SK-N-SH (cell line): ENCODE data around the gene EFNA3. TPM values are rescaled to one million over a fixed set of nuclear protein-coding genes. Genes with fewer than 3 reads are reported as not detected.
"Not testable (repeated sequence)": the region's sequence is repeated elsewhere in the genome, so short reads cannot be mapped to it uniquely, and the experiment has no call there.

Experiments used
- CTCF ChIA-PET: fragments of 300-600, 350-600 bp; formaldehyde crosslinking; extraction: SDS; loops from one replicate; lab custom pipeline; 2021; lab: Yijun Ruan, JAX
- POLR2A ChIA-PET: fragments of 350-600 bp; sonication (Branson Sonifier 250); formaldehyde crosslinking; extraction: SDS; loops from one replicate; lab custom pipeline; 2020; ENCODE audit warnings: antibody characterized with exemption, inconsistent platforms; lab: Yijun Ruan, JAX
- DNase-seq: peaks from one replicate; pipeline ENCODE4 v3.0.0; 2012
- H2AFZ ChIP-seq: fragments of 200-600 bp; sonication (generic); 2 replicates; pipeline ENCODE4 v1.8.1; 2016; ENCODE audit warnings: antibody characterized with exemption, mild to moderate bottlenecking, low read depth
- H3F3A ChIP-seq: fragments of 200-600 bp; sonication (generic); replicated peaks from 2 replicates; pipeline ENCODE3; 2016; ENCODE audit warnings: antibody characterized with exemption, mild to moderate bottlenecking; ENCODE audit not compliant: insufficient read depth
- H3K27ac ChIP-seq, 2 experiments: fragments of 200-500 bp in 1 of 2; fragments of 200-600 bp in 1 of 2; sonication (Bioruptor generic) in 1 of 2; sonication (generic), shearing (Covaris generic) in 1 of 2; 2 replicates each; pipeline versions ENCODE4 v1.5.1 to v1.6.1; 2014 to 2016; ENCODE audit warnings: low read depth in 2 of 2, inconsistent platforms in 1 of 2, low read length in 1 of 2, mild to moderate bottlenecking in 1 of 2, mixed read lengths in 1 of 2
- H3K27me3 ChIP-seq: fragments of 200-600 bp; sonication (generic), shearing (Covaris generic); 2 replicates; pipeline ENCODE4 v1.6.1; 2016; ENCODE audit warnings: mixed run types; ENCODE audit not compliant: insufficient read depth
- H3K36me3 ChIP-seq, 2 experiments: fragments of 200-500 bp in 1 of 2; fragments of 200-600 bp in 1 of 2; sonication (Bioruptor generic) in 1 of 2; sonication (generic) in 1 of 2; replicated peaks in 1 of 2; 2 replicates each; pipeline versions ENCODE3 to v1.5.1; 2014 to 2016; ENCODE audit warnings: low read length in 1 of 2, mild to moderate bottlenecking in 1 of 2; ENCODE audit not compliant: insufficient read depth in 2 of 2, control insufficient read depth in 1 of 2
- H3K4me1 ChIP-seq, 2 experiments: fragments of 200-500 bp in 1 of 2; fragments of 200-600 bp in 1 of 2; sonication (Bioruptor generic) in 1 of 2; sonication (generic), shearing (Covaris generic) in 1 of 2; 2 replicates each; pipeline versions ENCODE4 v1.5.1 to v1.6.1; 2014 to 2016; ENCODE audit warnings: low read depth in 1 of 2, low read length in 1 of 2, mixed run types in 1 of 2; ENCODE audit not compliant: insufficient read depth in 2 of 2, control insufficient read depth in 1 of 2
- H3K4me2 ChIP-seq: fragments of 200-600 bp; sonication (generic), shearing (Covaris generic); 2 replicates; pipeline ENCODE4 v1.6.1; 2017; ENCODE audit warnings: mixed run types
- H3K4me3 ChIP-seq, 2 experiments: fragments of 200-500 bp in 1 of 2; fragments of 200-600 bp in 1 of 2; sonication (Bioruptor generic) in 1 of 2; sonication (generic), shearing (Covaris generic) in 1 of 2; 2 replicates each; pipeline versions ENCODE4 v1.5.1 to v1.8.1; 2014 to 2016; ENCODE audit warnings: low read depth in 2 of 2, inconsistent platforms in 1 of 2, low read length in 1 of 2, mild to moderate bottlenecking in 1 of 2, mixed read lengths in 1 of 2, moderate library complexity in 1 of 2
- H3K79me2 ChIP-seq: fragments of 200-600 bp; sonication (generic); 2 replicates; pipeline ENCODE4 v1.8.1; 2017; ENCODE audit warnings: mild to moderate bottlenecking; ENCODE audit not compliant: insufficient read depth
- H3K9ac ChIP-seq: fragments of 200-600 bp; sonication (generic); 2 replicates; pipeline ENCODE4 v1.6.1; 2017; ENCODE audit warnings: mixed run types
- H3K9me2 ChIP-seq: fragments of 200-600 bp; sonication (generic); 2 replicates; pipeline ENCODE4 v1.6.1; 2017; ENCODE audit warnings: mixed run types
- H3K9me3 ChIP-seq: fragments of 200-600 bp; sonication (generic); 2 replicates; pipeline ENCODE4 v1.6.1; 2017; ENCODE audit warnings: mixed run types, mild to moderate bottlenecking, moderate library complexity
- H4K20me1 ChIP-seq: fragments of 200-600 bp; sonication (generic); 2 replicates; pipeline ENCODE4 v1.6.1; 2017; ENCODE audit warnings: mild to moderate bottlenecking, mixed run types; ENCODE audit not compliant: insufficient read depth
- ELF1 ChIP-seq: IDR thresholded peaks from 2 replicates; pipeline ENCODE4 v1.4.0; 2012
- FOXM1 ChIP-seq: IDR thresholded peaks from 2 replicates; pipeline ENCODE4 v1.4.0; 2012; ENCODE audit warnings: low read depth, mild to moderate bottlenecking
- GABPA ChIP-seq: IDR thresholded peaks from 2 replicates; pipeline ENCODE4 v1.4.0; 2012; ENCODE audit warnings: low read depth, mild to moderate bottlenecking
- GATA2 ChIP-seq: sonication (generic); formaldehyde crosslinking; IDR thresholded peaks from 2 replicates; pipeline ENCODE4 v1.5.0; 2020; ENCODE audit warnings: mild to moderate bottlenecking, missing genetic modification reagents
- MAX ChIP-seq: IDR thresholded peaks from 2 replicates; pipeline ENCODE4 v1.4.0; 2012; ENCODE audit warnings: low read depth
- MEF2A ChIP-seq: IDR thresholded peaks from 2 replicates; pipeline ENCODE4 v1.4.0; 2012; ENCODE audit warnings: low read depth, borderline replicate concordance
- NFIC ChIP-seq: IDR thresholded peaks from 2 replicates; pipeline ENCODE4 v1.4.0; 2012; ENCODE audit warnings: borderline replicate concordance
- NRF1 ChIP-seq: IDR thresholded peaks from 2 replicates; pipeline ENCODE4 v1.6.1; 2012; ENCODE audit warnings: low read depth, mild to moderate bottlenecking, low read length
- RAD21 ChIP-seq: IDR thresholded peaks from 2 replicates; pipeline ENCODE4 v1.6.1; 2012; ENCODE audit warnings: mild to moderate bottlenecking, low read length
- RFX5 ChIP-seq: IDR thresholded peaks from 2 replicates; pipeline ENCODE4 v1.6.1; 2012; ENCODE audit warnings: mild to moderate bottlenecking, improper control_type of control experiment, low read length
- RXRA ChIP-seq: IDR thresholded peaks from 2 replicates; pipeline ENCODE4 v1.4.0; 2012; ENCODE audit warnings: low read depth, mild to moderate bottlenecking, borderline replicate concordance
- SMC3 ChIP-seq: IDR thresholded peaks from 2 replicates; pipeline ENCODE4 v1.6.1; 2012; ENCODE audit warnings: low read depth, low read length, improper control_type of control experiment
- TAF1 ChIP-seq: IDR thresholded peaks from 2 replicates; pipeline ENCODE4 v1.6.1; 2012; ENCODE audit warnings: low read depth, mild to moderate bottlenecking, low read length, moderate library complexity, borderline replicate concordance
- TCF12 ChIP-seq: IDR thresholded peaks from 2 replicates; pipeline ENCODE4 v1.4.0; 2012
- WGBS: methylation state at CpG from one replicate; pipeline ENCODE4 v1.1.6; 2017; ENCODE audit warnings: low lambda C conversion rate; 5-methylcytosine and 5-hydroxymethylcytosine counted together
- polyA plus RNA-seq, 3 experiments: library from polyadenylated mRNA; depleted of rRNA; stranded (reverse); fragments of >200 nt; gene quantifications; 2 replicates each; pipeline ENCODE4 v1.2.3, GENCODE V29; 2012

The EFNA3 gene
- polyA plus RNA-seq, 1 of the 3 experiments (the other 2 are of a cell fraction), result 6.0 TPM

- no peaks in the 10 kb centered on the region for H3K79me2 ChIP-seq
- DNase-seq, result no peak
- no peaks in the 10 kb centered on the region for H4K20me1 ChIP-seq
- CTCF ChIA-PET, result interaction anchor here (1.0 to 1.7 kb wide), 7 partner anchors 12 to 55 kb away, joined by 3 to 5 read pairs (median 4); partner anchors contain the start of genes KRTCAP2 and SLC50A1
- WGBS, result 64% methylated on average over 4 of the region's 4 CpGs
- H3K4me2 ChIP-seq, result no peak overlapping the region
- H3K27me3 ChIP-seq, result no peaks in the 10 kb centered on the region; the same call in 1 of the 2 replicates
- no peaks in the 10 kb centered on the region for H3K9me2 ChIP-seq
- H3K9me3 ChIP-seq, result no peaks in the 10 kb centered on the region
- TF ChIP-seq RAD21 (no peak), GATA2 (CRISPR knock-in tag) (no peak), RFX5 (no peak), NFIC (no peak), NRF1 (no peak)
- H3K27ac ChIP-seq, result no peak overlapping the region
- POLR2A ChIA-PET, result no interaction called here
- no peak overlapping the region for H3K9ac ChIP-seq
- no peaks in the 10 kb centered on the region for H3F3A ChIP-seq
- H3K4me1 ChIP-seq, result no peaks in the 10 kb centered on the region
- H2AFZ ChIP-seq, result no peak overlapping the region
- H3K36me3 ChIP-seq, result no peaks in the 10 kb centered on the region
- no peak overlapping the region for H3K4me3 ChIP-seq
Measured at GRCh38 chr1:155117610-155118009, 39.0 kb downstream of the EFNA3 start.

- H3F3A ChIP-seq, H3K79me2 ChIP-seq, H3K9ac ChIP-seq, H3K9me3 ChIP-seq, H3K27ac ChIP-seq, DNase-seq, POLR2A ChIA-PET, H3K4me3 ChIP-seq, H4K20me1 ChIP-seq, H3K9me2 ChIP-seq, H3K4me1 ChIP-seq, H3K36me3 ChIP-seq, H3K4me2 ChIP-seq, H2AFZ ChIP-seq, H3K27me3 ChIP-seq: not testable (repeated sequence)
- CTCF ChIA-PET, result interaction anchor here (1.0 to 1.6 kb wide), 6 partner anchors 13 to 55 kb away, joined by 3 to 5 read pairs (median 4); partner anchors contain the start of gene KRTCAP2
- 81% methylated on average over 7 of the region's 7 CpGs for WGBS
Measured at GRCh38 chr1:155118090-155118489, 39.5 kb downstream of the EFNA3 start.

GRCh38 chr1:155120253-155120652 is 41.6 kb downstream of the EFNA3 start:
- WGBS, result 47% methylated on average over 6 of the region's 6 CpGs

More at GRCh38 chr1:155120253-155120652, 41.6 kb downstream of the EFNA3 start:
- Histone ChIP-seq H3K4me1 (peaks cover 0 to 9% of the 10 kb centered on the region in 2 experiments; a peak in 1 of 4 replicates), H3K4me2 (no peak overlapping the region), H3K36me3 (no peaks in the 10 kb centered on the region), H3K79me2 (no peaks in the 10 kb centered on the region), H3K9me2 (no peaks in the 10 kb centered on the region), H4K20me1 (no peaks in the 10 kb centered on the region), H3K9me3 (no peaks in the 10 kb centered on the region), H3F3A (no peaks in the 10 kb centered on the region), H3K27ac (no peak overlapping the region), H3K27me3 (no peaks in the 10 kb centered on the region; the same call in 1 of the 2 replicates), H3K4me3 (no peak overlapping the region), H2AFZ (no peak overlapping the region), H3K9ac (no peak overlapping the region)
- CTCF ChIA-PET, result interaction anchor here (0.8 to 4.5 kb wide), 6 partner anchors 27 to 73 kb away, joined by 3 to 21 read pairs (median 4); partner anchors contain the start of gene KRTCAP2
- POLR2A ChIA-PET, result no interaction called here
- DNase-seq, result no peak
- TF ChIP-seq TCF12, result no peak
- no peak for TF ChIP-seq ELF1
- no peak for TF ChIP-seq SMC3
- no peak for TF ChIP-seq RXRA
- no peak for TF ChIP-seq TAF1
- TF ChIP-seq MAX, result no peak
- TF ChIP-seq FOXM1, result no peak
- TF ChIP-seq MEF2A, result no peak
- no peak for TF ChIP-seq GABPA
